B cell (primary cell): Measurements from ENCODE around the gene UBXN10. TPM values are rescaled to one million over a fixed set of nuclear protein-coding genes. Genes with fewer than 3 reads are reported as not detected.

Source experiments
- ATAC-seq: fragments of 200-7000 bp; cut with Tn5 transposase; one replicate; pipeline ENCODE4 v1.10.0; 2021; ENCODE audit warnings: low read depth, mild to moderate bottlenecking, moderate number of reproducible peaks, moderate library complexity
- CTCF ChIA-PET: fragments of 350-600 bp; sonication (Branson Sonifier 250); formaldehyde crosslinking; loops from one replicate; lab custom pipeline; 2021; ENCODE audit warnings: antibody characterized with exemption, inconsistent platforms; lab: Charles Lee
- POLR2A ChIA-PET: fragments of 350-600 bp; sonication (Branson Sonifier 250); formaldehyde crosslinking; loops from one replicate; lab custom pipeline; 2021; ENCODE audit warnings: antibody characterized with exemption; lab: Charles Lee
- DNase-seq: peaks from one replicate; pipeline ENCODE4 v3.0.0; 2013
- H2AFZ ChIP-seq: 2 replicates; pipeline ENCODE4 v1.6.1; 2012; ENCODE audit warnings: mild to moderate bottlenecking, low read depth, low read length; ENCODE audit not compliant: insufficient read depth, poor library complexity, severe bottlenecking
- H3K27ac ChIP-seq, 2 donors: 1 replicate in 1 of 2; 2 replicates in 1 of 2; pipeline ENCODE4 v1.5.1; 2012 to 2013; ENCODE audit warnings: low read length in 2 of 2, mild to moderate bottlenecking in 2 of 2, moderate library complexity in 1 of 2
- H3K27me3 ChIP-seq, 4 experiments: fragments of 200-600 bp in 1 of 4; sonication (generic) in 1 of 4; replicated peaks in 1 of 4; 1 replicate in 2 of 4; 2 replicates in 2 of 4; pipeline versions ENCODE4 v1.6.1 to v1.7.0; 2013 to 2016; ENCODE audit warnings: low read length in 3 of 4, mild to moderate bottlenecking in 2 of 4, mixed read lengths in 1 of 4, moderate library complexity in 1 of 4; ENCODE audit not compliant: insufficient read depth in 4 of 4, control insufficient read depth in 3 of 4; ENCODE audit errors: control extremely low read depth in 1 of 4
- H3K36me3 ChIP-seq, 2 experiments: replicated peaks in 1 of 2; 1 replicate in 1 of 2; 2 replicates in 1 of 2; pipeline versions ENCODE4 v1.6.1 to v1.7.1; 2013; ENCODE audit warnings: low read length in 1 of 2; ENCODE audit not compliant: insufficient read depth in 2 of 2, control insufficient read depth in 1 of 2; ENCODE audit errors: control extremely low read depth in 1 of 2, extremely low read depth in 1 of 2
- H3K4me1 ChIP-seq, 2 donors: fragments of 200-600 bp in 1 of 2; sonication (generic) in 1 of 2; 1 replicate in 1 of 2; 2 replicates in 1 of 2; pipeline versions ENCODE4 v1.5.1 to v1.6.1; 2013 to 2017; ENCODE audit warnings: low read length in 2 of 2; ENCODE audit not compliant: control insufficient read depth in 2 of 2, insufficient read depth in 2 of 2
- H3K4me2 ChIP-seq: replicated peaks from 2 replicates; pipeline ENCODE3; 2012; ENCODE audit warnings: mild to moderate bottlenecking, low read depth, low read length; ENCODE audit not compliant: poor library complexity, severe bottlenecking
- H3K4me3 ChIP-seq, 5 experiments: fragments of 200-600 bp in 1 of 5; sonication (generic) in 1 of 5; 1 replicate in 3 of 5; 2 replicates in 2 of 5; pipeline versions ENCODE4 v1.5.1 to v1.7.0; 2011 to 2016; ENCODE audit warnings: low read length in 4 of 5, mild to moderate bottlenecking in 4 of 5, low read depth in 2 of 5, control low read depth in 1 of 5, moderate library complexity in 1 of 5; ENCODE audit not compliant: insufficient read depth in 1 of 5; ENCODE audit errors: control extremely low read depth in 1 of 5, extremely low read depth in 1 of 5
- H3K79me2 ChIP-seq: fragments of 200-600 bp; sonication (generic); one replicate; pipeline ENCODE4 v1.6.0; 2016; ENCODE audit warnings: low read length; ENCODE audit not compliant: control insufficient read depth, insufficient read depth
- H3K9ac ChIP-seq: fragments of 200-600 bp; sonication (generic); 2 replicates; pipeline ENCODE4 v1.6.1; 2017; ENCODE audit warnings: mild to moderate bottlenecking, low read length, moderate library complexity
- H3K9me3 ChIP-seq, 3 donors: one replicate each; pipeline versions ENCODE4 v1.6.1 to v1.7.1; 2013; ENCODE audit warnings: low read length in 2 of 3; ENCODE audit not compliant: control insufficient read depth in 2 of 3, insufficient read depth in 1 of 3; ENCODE audit errors: control extremely low read depth in 1 of 3
- H4K20me1 ChIP-seq: 2 replicates; pipeline ENCODE4 v1.6.0; 2012; ENCODE audit warnings: mild to moderate bottlenecking, low read length; ENCODE audit not compliant: insufficient read depth, control insufficient read depth, poor library complexity, severe bottlenecking
- H3K27ac Mint-ChIP-seq: one replicate; pipeline ENCODE4 v1.8.0; 2021; ENCODE audit warnings: mixed read lengths
- H3K27me3 Mint-ChIP-seq: one replicate; pipeline ENCODE4 v1.8.0; 2021; ENCODE audit warnings: mixed read lengths
- H3K4me1 Mint-ChIP-seq: one replicate; pipeline ENCODE4 v1.8.0; 2021; ENCODE audit warnings: mixed read lengths
- H3K4me3 Mint-ChIP-seq: one replicate; pipeline ENCODE4 v1.8.0; 2021; ENCODE audit warnings: mixed read lengths
- H3K9me3 Mint-ChIP-seq: one replicate; pipeline ENCODE4 v1.8.0; 2022; ENCODE audit warnings: mixed read lengths; ENCODE audit not compliant: insufficient read depth
- EZH2 ChIP-seq: IDR thresholded peaks from 2 replicates; pipeline ENCODE4 v1.6.1; 2012; ENCODE audit warnings: borderline replicate concordance, low read depth, mild to moderate bottlenecking, moderate library complexity, low read length; ENCODE audit not compliant: insufficient read depth, poor library complexity, severe bottlenecking
- WGBS: methylation state at CpG from one replicate; pipeline ENCODE4 v1.1.5; 2013; ENCODE audit warnings: missing lambda C conversion rate; ENCODE audit not compliant: insufficient coverage; 5-methylcytosine and 5-hydroxymethylcytosine counted together
- intact Hi-C: fragments of 100-400 bp; cut with micrococcal nuclease; formaldehyde crosslinking; loops from one replicate; pipeline ENCODE4 v1.10.0; 2022
- polyA plus RNA-seq: library from polyadenylated mRNA; depleted of rRNA; stranded (reverse); fragments of >200 nt; gene quantifications from 2 replicates; pipeline ENCODE4 v1.2.3, GENCODE V29; 2012
- total RNA-seq, 2 donors: library from RNA; stranded (reverse); fragments of 120-200 nt in 1 of 2; gene quantifications; 1 replicate in 1 of 2; 2 replicates in 1 of 2; pipeline versions ENCODE4 v1.2.3 to v1.2.4, GENCODE V29; 2013 to 2022
- TF ChIP-seq, protein P1 (sequence below): fragments of 200-600 bp; IDR thresholded peaks from one replicate; pipeline ENCODE4 v1.8.0; 2022; ENCODE audit warnings: antibody characterized with exemption, mild to moderate bottlenecking

UBXN10 gene
- total and polyA plus RNA-seq, 2 donors (not counting 1 experiment from before 2014, with no cell fraction given): 0.07 to 0.25 TPM

- no peaks in the 10 kb centered on the region for H3K27me3 Mint-ChIP-seq
- H4K20me1 ChIP-seq: no peaks in the 10 kb centered on the region
- no peaks in the 10 kb centered on the region for H3K27me3 ChIP-seq
- no peaks in the 10 kb centered on the region for H3K79me2 ChIP-seq
- ATAC-seq (no peak), DNase-seq (no peak)
- no peak for TF ChIP-seq EZH2
- TF ChIP-seq, protein P1, sequence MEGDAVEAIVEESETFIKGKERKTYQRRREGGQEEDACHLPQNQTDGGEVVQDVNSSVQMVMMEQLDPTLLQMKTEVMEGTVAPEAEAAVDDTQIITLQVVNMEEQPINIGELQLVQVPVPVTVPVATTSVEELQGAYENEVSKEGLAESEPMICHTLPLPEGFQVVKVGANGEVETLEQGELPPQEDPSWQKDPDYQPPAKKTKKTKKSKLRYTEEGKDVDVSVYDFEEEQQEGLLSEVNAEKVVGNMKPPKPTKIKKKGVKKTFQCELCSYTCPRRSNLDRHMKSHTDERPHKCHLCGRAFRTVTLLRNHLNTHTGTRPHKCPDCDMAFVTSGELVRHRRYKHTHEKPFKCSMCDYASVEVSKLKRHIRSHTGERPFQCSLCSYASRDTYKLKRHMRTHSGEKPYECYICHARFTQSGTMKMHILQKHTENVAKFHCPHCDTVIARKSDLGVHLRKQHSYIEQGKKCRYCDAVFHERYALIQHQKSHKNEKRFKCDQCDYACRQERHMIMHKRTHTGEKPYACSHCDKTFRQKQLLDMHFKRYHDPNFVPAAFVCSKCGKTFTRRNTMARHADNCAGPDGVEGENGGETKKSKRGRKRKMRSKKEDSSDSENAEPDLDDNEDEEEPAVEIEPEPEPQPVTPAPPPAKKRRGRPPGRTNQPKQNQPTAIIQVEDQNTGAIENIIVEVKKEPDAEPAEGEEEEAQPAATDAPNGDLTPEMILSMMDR: peak; percentile 63
- H3K4me1 Mint-ChIP-seq: peaks cover 20% of the 10 kb centered on the region
- ChIA-PET POLR2A (interaction anchor here (0.6 to 0.7 kb wide), 3 partner anchors 31 to 961 kb away, joined by 3 to 6 read pairs (median 4); no protein-coding TSS in a partner anchor), CTCF (interaction anchor here (0.7 to 6.4 kb wide), 21 partner anchors 9 to 270 kb away, joined by 3 to 126 read pairs (median 8); partner anchors contain the start of gene OTUD3)
- intact Hi-C loops: loop anchor here (1.0 kb wide), 1 partner anchor 43 kb away; no protein-coding TSS in a partner anchor
- H3K9me3 ChIP-seq: peaks cover 0 to 9% (median 0%) of the 10 kb centered on the region in 3 donors
- H3K27ac ChIP-seq: no peak overlapping the region
- H3K9ac ChIP-seq: no peak overlapping the region
- peak overlapping the region; percentile 95 for H2AFZ ChIP-seq
- peak overlapping the region; percentile 86 for H3K4me3 Mint-ChIP-seq
- no peaks in the 10 kb centered on the region for H3K36me3 ChIP-seq
- H3K9me3 Mint-ChIP-seq: no peaks in the 10 kb centered on the region
- 54% methylated on average over 5 of the region's 7 CpGs for WGBS
- H3K4me2 ChIP-seq: peak overlapping the region; percentile 95
- H3K27ac Mint-ChIP-seq: no peak overlapping the region
- peaks cover 5 to 15% of the 10 kb centered on the region in 2 donors for H3K4me1 ChIP-seq
- H3K4me3 ChIP-seq: no peak overlapping the region
These were observed 33.3 kb upstream of the UBXN10 start for GRCh38 chr1:20152599-20152930.

DNA sequence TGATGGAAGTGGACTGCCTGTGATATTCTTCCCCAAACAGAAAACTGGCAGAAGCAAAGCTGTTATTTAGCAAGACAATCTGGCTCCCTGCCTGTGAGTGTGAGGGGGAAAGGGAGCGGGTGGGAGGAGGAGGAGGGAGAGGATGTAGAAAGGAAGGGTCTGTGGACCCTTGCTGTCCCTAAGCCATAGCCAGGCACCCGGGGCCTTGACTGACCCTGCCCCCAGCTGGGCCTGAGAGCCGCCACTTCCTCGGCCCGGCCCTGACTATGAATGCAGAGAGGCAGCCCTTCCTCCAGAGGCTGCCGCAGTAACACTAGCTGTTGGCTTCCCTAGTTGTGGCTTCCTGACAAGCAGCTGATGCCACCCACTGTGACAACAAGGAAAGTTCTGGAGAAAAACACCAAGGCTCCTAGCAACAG is 32.9 kb upstream of the UBXN10 start:
- H3K4me1 ChIP-seq: peaks cover 5 to 15% of the 10 kb centered on the region in 2 donors
- no peaks in the 10 kb centered on the region for H3K79me2 ChIP-seq
- TF ChIP-seq, protein P1: no peak
- TF ChIP-seq EZH2: no peak
- CTCF ChIA-PET: interaction anchor here (0.7 to 6.4 kb wide), 20 partner anchors 8 to 342 kb away, joined by 3 to 126 read pairs (median 8); no protein-coding TSS in a partner anchor
- H2AFZ ChIP-seq: no peak overlapping the region
- ATAC-seq: no peak
- Mint-ChIP-seq H3K4me1 (peaks cover 20% of the 10 kb centered on the region), H3K9me3 (peaks cover 2% of the 10 kb centered on the region), H3K27me3 (no peaks in the 10 kb centered on the region), H3K27ac (no peak overlapping the region), H3K4me3 (no peak overlapping the region)
- H3K9ac ChIP-seq: no peak overlapping the region
- no peak overlapping the region for H3K4me3 ChIP-seq
- 71% methylated on average over 6 of the region's 6 CpGs for WGBS
- DNase-seq: no peak
- H3K27me3 ChIP-seq: no peaks in the 10 kb centered on the region
- POLR2A ChIA-PET: interaction anchor here (0.7 kb wide), 1 partner anchor 31 kb away, joined by 4 read pairs; no protein-coding TSS in a partner anchor
- no peak overlapping the region for H3K4me2 ChIP-seq
- H3K9me3 ChIP-seq: peaks cover 0 to 13% (median 2%) of the 10 kb centered on the region in 3 donors
- no peaks in the 10 kb centered on the region for H3K36me3 ChIP-seq
- H3K27ac ChIP-seq: no peak overlapping the region
- intact Hi-C loops: loop anchor here (1.0 kb wide), 1 partner anchor 42 kb away; no protein-coding TSS in a partner anchor
- H4K20me1 ChIP-seq: no peaks in the 10 kb centered on the region
